HG02642 (cell line): ENCODE results near the gene TAGAP.
"Not testable (repeated sequence)": the region's sequence is repeated elsewhere in the genome, so short reads cannot be mapped to it uniquely, and the experiment has no call there.

Source experiments
- ATAC-seq: cut with Tn5 transposase; IDR thresholded peaks from one replicate; pipeline ENCODE4 v1.9.1; 2021; ENCODE audit warnings: mild to moderate bottlenecking; ENCODE audit not compliant: unreplicated experiment, poor library complexity

Gene TAGAP

GRCh38 chr6:159017757-159018559, 26.8 kb downstream of the TAGAP start:
- no peak for ATAC-seq

- ATAC-seq = no peak
These were observed 30.4 kb downstream of the TAGAP start for GRCh38 chr6:159014406-159014805.

- no peak for ATAC-seq
These were observed 31.6 kb downstream of the TAGAP start for GRCh38 chr6:159013229-159013628.

GRCh38 chr6:159012201-159012600, 32.6 kb downstream of the TAGAP start:
- ATAC-seq = no peak

- not testable (repeated sequence) for ATAC-seq
These were observed 34.7 kb downstream of the TAGAP start for GRCh38 chr6:159010037-159010612.

GRCh38 chr6:159008656-159009288, 36.0 kb downstream of the TAGAP start:
- peak; percentile 71 for ATAC-seq

GRCh38 chr6:159007510-159007909, 37.3 kb downstream of the TAGAP start:
- ATAC-seq = no peak

GRCh38 chr6:159005436-159005835, 39.4 kb downstream of the TAGAP start:
- ATAC-seq = no peak

- no peak for ATAC-seq
These were observed 40.2 kb downstream of the TAGAP start for GRCh38 chr6:159004592-159004991.

GRCh38 chr6:159002432-159003155, 42.2 kb downstream of the TAGAP start:
- ATAC-seq = no peak

- peak; percentile 95 for ATAC-seq
These were observed 45.0 kb downstream of the TAGAP start, which contains the start of gene RSPH3 for GRCh38 chr6:158999666-159000403. RSPH3 (minus strand) TSS chr6:159000202; CDS start chr6:158999550, 652 bp downstream.

- ATAC-seq = peak; percentile 28
These were observed 45.6 kb downstream of the TAGAP start for GRCh38 chr6:158999154-158999665.

- ATAC-seq = no peak
These were observed 47.9 kb downstream of the TAGAP start for GRCh38 chr6:158996856-158997255.

GRCh38 chr6:158993639-158994038, 51.2 kb downstream of the TAGAP start:
- ATAC-seq = no peak

- ATAC-seq = no peak
These were observed 53.6 kb downstream of the TAGAP start for GRCh38 chr6:158991017-158991723.

- ATAC-seq = not testable (repeated sequence)
These were observed 55.1 kb downstream of the TAGAP start for GRCh38 chr6:158989711-158990110.

GRCh38 chr6:158988477-158988876, 56.3 kb downstream of the TAGAP start:
- no peak for ATAC-seq

- ATAC-seq = no peak
These were observed 57.1 kb downstream of the TAGAP start for GRCh38 chr6:158987657-158988056.
